ENCODE measurements around the gene DYNC1I1. TPM values are rescaled to one million over a fixed set of nuclear protein-coding genes. Genes with fewer than 3 reads are reported as not detected.

Gene DYNC1I1
- total RNA-seq, 1 donor from 2014 or later = 11.0 TPM

GRCh38 chr7:95874541-95875265 is 102.3 kb downstream of the DYNC1I1 start:
- Mint-ChIP-seq H3K9me3 (ENCODE audit: unreplicated experiment) (no peaks in the 10 kb centered on the region), H3K27me3 (ENCODE audit: unreplicated experiment) (peaks cover 2% of the 10 kb centered on the region), H3K4me3 (ENCODE audit: unreplicated experiment) (no peak overlapping the region), H3K27ac (ENCODE audit: unreplicated experiment) (no peak overlapping the region), H3K36me3 (ENCODE audit: unreplicated experiment) (peaks cover 5% of the 10 kb centered on the region), H3K4me1 (ENCODE audit: low read depth, unreplicated experiment) (no peaks in the 10 kb centered on the region)
- no peak for DNase-seq
- no peak for TF ChIP-seq CTCF (IDR thresholded peaks at IDR 0.05; ENCODE audit: partially characterized antibody, unreplicated experiment)

GRCh38 chr7:95875519-95875918 is 103.2 kb downstream of the DYNC1I1 start:
- no peak for DNase-seq
- peaks cover 2% of the 10 kb centered on the region for H3K27me3 Mint-ChIP-seq (ENCODE audit: unreplicated experiment)
- H3K27ac Mint-ChIP-seq (ENCODE audit: unreplicated experiment) = no peak overlapping the region
- no peak overlapping the region for H3K4me3 Mint-ChIP-seq (ENCODE audit: unreplicated experiment)
- H3K4me1 Mint-ChIP-seq (ENCODE audit: low read depth, unreplicated experiment) = no peaks in the 10 kb centered on the region
- no peak for TF ChIP-seq CTCF (IDR thresholded peaks at IDR 0.05; ENCODE audit: partially characterized antibody, unreplicated experiment)
- peaks cover 5% of the 10 kb centered on the region for H3K36me3 Mint-ChIP-seq (ENCODE audit: unreplicated experiment)
- H3K9me3 Mint-ChIP-seq (ENCODE audit: unreplicated experiment) = no peaks in the 10 kb centered on the region

- Mint-ChIP-seq H3K27ac (ENCODE audit: unreplicated experiment) (no peak overlapping the region), H3K4me1 (ENCODE audit: low read depth, unreplicated experiment) (no peaks in the 10 kb centered on the region), H3K4me3 (ENCODE audit: unreplicated experiment) (no peak overlapping the region), H3K36me3 (ENCODE audit: unreplicated experiment) (peaks cover 5% of the 10 kb centered on the region), H3K9me3 (ENCODE audit: unreplicated experiment) (no peaks in the 10 kb centered on the region), H3K27me3 (ENCODE audit: unreplicated experiment) (peaks cover 2% of the 10 kb centered on the region)
- TF ChIP-seq CTCF (IDR thresholded peaks at IDR 0.05; ENCODE audit: partially characterized antibody, unreplicated experiment) = no peak
- no peak for DNase-seq
These were observed 106.3 kb downstream of the DYNC1I1 start for GRCh38 chr7:95878677-95879076.

- Mint-ChIP-seq H3K27me3 (ENCODE audit: unreplicated experiment) (no peaks in the 10 kb centered on the region), H3K4me3 (ENCODE audit: unreplicated experiment) (no peak overlapping the region), H3K9me3 (ENCODE audit: unreplicated experiment) (no peaks in the 10 kb centered on the region), H3K4me1 (ENCODE audit: low read depth, unreplicated experiment) (no peaks in the 10 kb centered on the region), H3K27ac (ENCODE audit: unreplicated experiment) (no peak overlapping the region), H3K36me3 (ENCODE audit: unreplicated experiment) (peaks cover 4% of the 10 kb centered on the region)
- no peak for TF ChIP-seq CTCF (IDR thresholded peaks at IDR 0.05; ENCODE audit: partially characterized antibody, unreplicated experiment)
- no peak for DNase-seq
These were observed 109.2 kb downstream of the DYNC1I1 start for GRCh38 chr7:95881597-95881996.

GRCh38 chr7:95883217-95883616 is 110.9 kb downstream of the DYNC1I1 start:
- Mint-ChIP-seq H3K4me3 (ENCODE audit: unreplicated experiment) (no peak overlapping the region), H3K9me3 (ENCODE audit: unreplicated experiment) (no peaks in the 10 kb centered on the region), H3K27ac (ENCODE audit: unreplicated experiment) (no peak overlapping the region), H3K4me1 (ENCODE audit: low read depth, unreplicated experiment) (no peaks in the 10 kb centered on the region), H3K36me3 (ENCODE audit: unreplicated experiment) (peaks cover 4% of the 10 kb centered on the region), H3K27me3 (ENCODE audit: unreplicated experiment) (no peaks in the 10 kb centered on the region)
- TF ChIP-seq CTCF (IDR thresholded peaks at IDR 0.05; ENCODE audit: partially characterized antibody, unreplicated experiment) = no peak
- DNase-seq = no peak
